HepG2 (cell line): Measurements from ENCODE around the gene PDZD7. TPM values are rescaled to one million over a fixed set of nuclear protein-coding genes. Genes with fewer than 3 reads are reported as not detected.

ENCODE experiments used
- ARID3A ChIP-seq: IDR thresholded peaks from 2 replicates; pipeline ENCODE4 v1.6.1; 2012; ENCODE audit warnings: low read depth, low read length, improper control_type of control experiment
- DR1 ChIP-seq: sonication (generic); formaldehyde crosslinking; IDR thresholded peaks from 2 replicates; pipeline ENCODE4 v1.8.0; 2021; ENCODE audit warnings: mild to moderate bottlenecking, missing genetic modification reagents, inconsistent platforms
- ELF1 ChIP-seq: sonication (generic); formaldehyde crosslinking; IDR thresholded peaks from 2 replicates; pipeline ENCODE4 v1.4.0; 2020; ENCODE audit warnings: missing genetic modification reagents
- IRF2 ChIP-seq: IDR thresholded peaks from 2 replicates; pipeline ENCODE4 v1.6.1; 2018; ENCODE audit warnings: missing genetic modification reagents, missing compliant biosample characterization
- MYNN ChIP-seq: sonication (generic); formaldehyde crosslinking; IDR thresholded peaks from 2 replicates; pipeline ENCODE4 v1.4.0; 2020; ENCODE audit warnings: mild to moderate bottlenecking, low read depth, missing genetic modification reagents
- NR2F2 ChIP-seq: IDR thresholded peaks from 2 replicates; pipeline ENCODE4 v1.6.1; 2012; ENCODE audit warnings: low read depth, inconsistent platforms, borderline replicate concordance
- PITX1 ChIP-seq: sonication (generic); formaldehyde crosslinking; IDR thresholded peaks from 2 replicates; pipeline ENCODE4 v1.5.1; 2020; ENCODE audit warnings: mild to moderate bottlenecking, missing genetic modification reagents
- RXRA ChIP-seq: sonication (generic); formaldehyde crosslinking; IDR thresholded peaks from 2 replicates; pipeline ENCODE4 v1.5.1; 2020; ENCODE audit warnings: missing genetic modification reagents
- ZBTB4 ChIP-seq: sonication (generic); formaldehyde crosslinking; IDR thresholded peaks from 2 replicates; pipeline ENCODE4 v1.4.0; 2020; ENCODE audit warnings: missing genetic modification reagents, mild to moderate bottlenecking, borderline replicate concordance
- ZMYM2 ChIP-seq: sonication (generic); formaldehyde crosslinking; IDR thresholded peaks from 2 replicates; pipeline ENCODE4 v1.8.0; 2022; ENCODE audit warnings: mild to moderate bottlenecking, missing genetic modification reagents
- ZNF207 ChIP-seq: fragments of 450-650 bp; IDR thresholded peaks from 2 replicates; pipeline ENCODE4 v1.6.1; 2016; ENCODE audit warnings: antibody characterized with exemption, borderline replicate concordance
- ZNF570 ChIP-seq: sonication (generic); formaldehyde crosslinking; IDR thresholded peaks from 2 replicates; pipeline ENCODE4 v1.4.0; 2020; ENCODE audit warnings: mild to moderate bottlenecking, missing genetic modification reagents, borderline replicate concordance
- ZNF605 ChIP-seq: sonication (generic); formaldehyde crosslinking; IDR thresholded peaks from 2 replicates; pipeline ENCODE4 v1.8.0; 2022; ENCODE audit warnings: mild to moderate bottlenecking, missing genetic modification reagents
- ZNF891 ChIP-seq: sonication (generic); formaldehyde crosslinking; IDR thresholded peaks from 2 replicates; pipeline ENCODE4 v1.5.0; 2020; ENCODE audit warnings: mild to moderate bottlenecking, missing genetic modification reagents
- polyA plus RNA-seq, 8 experiments: library from polyadenylated mRNA; depleted of rRNA in 3 of 8; stranded (reverse) in 7 of 8; unstranded in 1 of 8; fragments of >200 nt; fragmentation: Illumina TruSeq in 4 of 8; extraction: Trizol in 4 of 8; gene quantifications; 2 replicates each; pipeline versions ENCODE4 v1.2.1 to v1.2.3, GENCODE V29; 2011 to 2016; ENCODE audit warnings: low read depth in 4 of 8, missing spikeins in 1 of 8, mixed read lengths in 1 of 8; ENCODE audit not compliant: insufficient read depth in 1 of 8
- total RNA-seq, 5 experiments: library from RNA; depleted of rRNA; stranded (reverse); fragments of >200 nt; fragmentation: Illumina TruSeq; extraction: Trizol; gene quantifications; 2 replicates each; pipeline ENCODE4 v1.2.3, GENCODE V29; 2016; ENCODE audit warnings: low read depth in 1 of 5
- TF ChIP-seq, protein P1 (sequence below), 2 experiments: sonication (generic) in 1 of 2; formaldehyde crosslinking in 1 of 2; IDR thresholded peaks; 2 replicates each; pipeline versions ENCODE4 v1.4.0 to v1.6.1; 2016 to 2020; ENCODE audit warnings: borderline replicate concordance in 1 of 2, low read depth in 1 of 2, mild to moderate bottlenecking in 1 of 2, missing genetic modification reagents in 1 of 2
- TF ChIP-seq, protein P2 (sequence below): sonication (generic); formaldehyde crosslinking; IDR thresholded peaks from 2 replicates; pipeline ENCODE4 v1.8.0; 2022; ENCODE audit warnings: low read depth, missing genetic modification reagents

The PDZD7 gene
- total and polyA plus RNA-seq, 2 of the 13 experiments (the other 11 are each of a cell fraction or from before 2014, with no cell fraction given): 0.58 to 0.73 TPM

- TF ChIP-seq ARID3A: peak; percentile 84
- peak; percentile 95 for TF ChIP-seq RXRA (CRISPR knock-in tag)
- peak; percentile 42; the same call in 1 of the 2 replicates for TF ChIP-seq ZNF891
- TF ChIP-seq ZNF207: no peak
- no peak for TF ChIP-seq ZNF570 (CRISPR knock-in tag)
- TF ChIP-seq MYNN (CRISPR knock-in tag): no peak
- no peak for TF ChIP-seq DR1 (CRISPR knock-in tag)
- TF ChIP-seq ZMYM2 (CRISPR knock-in tag): 0 out of 2 replicates have a peak, but pooled peaks have one; percentile 42
- TF ChIP-seq PITX1: peak; percentile 92
- TF ChIP-seq, protein P1, sequence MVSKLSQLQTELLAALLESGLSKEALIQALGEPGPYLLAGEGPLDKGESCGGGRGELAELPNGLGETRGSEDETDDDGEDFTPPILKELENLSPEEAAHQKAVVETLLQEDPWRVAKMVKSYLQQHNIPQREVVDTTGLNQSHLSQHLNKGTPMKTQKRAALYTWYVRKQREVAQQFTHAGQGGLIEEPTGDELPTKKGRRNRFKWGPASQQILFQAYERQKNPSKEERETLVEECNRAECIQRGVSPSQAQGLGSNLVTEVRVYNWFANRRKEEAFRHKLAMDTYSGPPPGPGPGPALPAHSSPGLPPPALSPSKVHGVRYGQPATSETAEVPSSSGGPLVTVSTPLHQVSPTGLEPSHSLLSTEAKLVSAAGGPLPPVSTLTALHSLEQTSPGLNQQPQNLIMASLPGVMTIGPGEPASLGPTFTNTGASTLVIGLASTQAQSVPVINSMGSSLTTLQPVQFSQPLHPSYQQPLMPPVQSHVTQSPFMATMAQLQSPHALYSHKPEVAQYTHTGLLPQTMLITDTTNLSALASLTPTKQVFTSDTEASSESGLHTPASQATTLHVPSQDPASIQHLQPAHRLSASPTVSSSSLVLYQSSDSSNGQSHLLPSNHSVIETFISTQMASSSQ (IDR thresholded peaks at IDR 0.05; ENCODE audit: low read depth): peak; percentile 97
- TF ChIP-seq, protein P1 (CRISPR knock-in tag; IDR thresholded peaks at IDR 0.05; ENCODE audit: borderline replicate concordance): peak; percentile 98
- TF ChIP-seq NR2F2: no peak
- peak; percentile 94 for TF ChIP-seq IRF2
- TF ChIP-seq, protein P2, sequence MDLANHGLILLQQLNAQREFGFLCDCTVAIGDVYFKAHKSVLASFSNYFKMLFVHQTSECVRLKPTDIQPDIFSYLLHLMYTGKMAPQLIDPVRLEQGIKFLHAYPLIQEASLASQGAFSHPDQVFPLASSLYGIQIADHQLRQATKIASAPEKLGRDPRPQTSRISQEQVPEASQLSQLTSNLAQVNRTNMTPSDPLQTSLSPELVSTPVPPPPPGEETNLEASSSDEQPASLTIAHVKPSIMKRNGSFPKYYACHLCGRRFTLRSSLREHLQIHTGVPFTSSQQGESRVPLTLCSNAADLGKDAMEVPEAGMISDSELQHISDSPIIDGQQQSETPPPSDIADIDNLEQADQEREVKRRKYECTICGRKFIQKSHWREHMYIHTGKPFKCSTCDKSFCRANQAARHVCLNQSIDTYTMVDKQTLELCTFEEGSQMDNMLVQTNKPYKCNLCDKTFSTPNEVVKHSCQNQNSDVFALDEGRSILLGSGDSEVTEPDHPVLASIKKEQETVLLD (CRISPR knock-in tag): no peak
- peak; percentile 83 for TF ChIP-seq ELF1 (CRISPR knock-in tag)
- no peak for TF ChIP-seq ZBTB4 (CRISPR knock-in tag)
- peak; percentile 75 for TF ChIP-seq ZNF605 (CRISPR knock-in tag)
Observed at GRCh38 chr10:100970914-100971811, 59.8 kb downstream of the PDZD7 start (continued).
